Omental fat pad (tissue), 4 donors: ENCODE results near the gene TCF4. TPM values are rescaled to one million over a fixed set of nuclear protein-coding genes. Genes with fewer than 3 reads are reported as not detected.

Experiments
- ATAC-seq: fragments of 150-250 bp; one replicate; pipeline ENCODE4 v1.9.1; 2016; ENCODE audit warnings: mild to moderate bottlenecking, moderate library complexity; ENCODE audit not compliant: low FRiP score
- DNase-seq: peaks from one replicate; pipeline ENCODE4 v3.0.0-alpha.2; 2019; ENCODE audit warnings: low spot score
- total RNA-seq, 4 donors: library from RNA; depleted of rRNA; stranded (reverse); fragments of >200 nt; gene quantifications; one replicate each; pipeline ENCODE4 v1.1.0, GENCODE V29; 2016
- TF ChIP-seq, protein P1 (sequence below), 3 donors: fragments of 450-650 bp; IDR thresholded peaks; one replicate each; pipeline ENCODE4 v1.5.1; 2016 to 2017; ENCODE audit warnings: antibody characterized with exemption in 3 of 3, mild to moderate bottlenecking in 3 of 3, moderate library complexity in 2 of 3

The TCF4 gene
- total RNA-seq, 4 donors from 2014 or later: 113 to 381 (median 141) TPM

GRCh38 chr18:55603775-55604174 lies 15.8 kb upstream of the TCF4 start:
- TF ChIP-seq, protein P1, sequence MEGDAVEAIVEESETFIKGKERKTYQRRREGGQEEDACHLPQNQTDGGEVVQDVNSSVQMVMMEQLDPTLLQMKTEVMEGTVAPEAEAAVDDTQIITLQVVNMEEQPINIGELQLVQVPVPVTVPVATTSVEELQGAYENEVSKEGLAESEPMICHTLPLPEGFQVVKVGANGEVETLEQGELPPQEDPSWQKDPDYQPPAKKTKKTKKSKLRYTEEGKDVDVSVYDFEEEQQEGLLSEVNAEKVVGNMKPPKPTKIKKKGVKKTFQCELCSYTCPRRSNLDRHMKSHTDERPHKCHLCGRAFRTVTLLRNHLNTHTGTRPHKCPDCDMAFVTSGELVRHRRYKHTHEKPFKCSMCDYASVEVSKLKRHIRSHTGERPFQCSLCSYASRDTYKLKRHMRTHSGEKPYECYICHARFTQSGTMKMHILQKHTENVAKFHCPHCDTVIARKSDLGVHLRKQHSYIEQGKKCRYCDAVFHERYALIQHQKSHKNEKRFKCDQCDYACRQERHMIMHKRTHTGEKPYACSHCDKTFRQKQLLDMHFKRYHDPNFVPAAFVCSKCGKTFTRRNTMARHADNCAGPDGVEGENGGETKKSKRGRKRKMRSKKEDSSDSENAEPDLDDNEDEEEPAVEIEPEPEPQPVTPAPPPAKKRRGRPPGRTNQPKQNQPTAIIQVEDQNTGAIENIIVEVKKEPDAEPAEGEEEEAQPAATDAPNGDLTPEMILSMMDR (IDR thresholded peaks at IDR 0.05): no peak
- ATAC-seq: no peak

DNA sequence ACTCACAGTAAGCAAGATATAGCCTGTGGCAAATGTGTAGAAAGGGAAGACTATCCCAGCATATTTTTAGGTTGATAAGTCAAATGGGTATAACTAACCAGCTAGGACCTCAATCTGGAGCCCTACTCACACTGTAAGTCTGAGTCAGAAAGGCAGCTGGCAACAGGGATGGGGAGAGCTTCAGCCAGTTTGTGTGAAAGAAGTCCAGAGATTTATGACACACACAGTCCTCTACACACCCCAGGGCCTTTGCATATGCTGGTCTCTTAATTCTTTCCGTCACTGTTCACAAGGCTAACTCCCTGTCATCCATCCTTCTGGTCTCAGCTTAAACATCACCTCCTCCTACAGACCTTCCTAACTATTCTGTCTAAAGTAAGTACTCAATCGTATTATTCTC lies 5.9 kb upstream of the TCF4 start:
- DNase-seq (no peak), ATAC-seq (no peak)
- TF ChIP-seq, protein P1 (IDR thresholded peaks at IDR 0.05): no peak

More at GRCh38 chr18:55603775-55604174, 15.8 kb upstream of the TCF4 start:
- DNase-seq: no peak

GRCh38 chr18:55592572-55592971 lies 4.6 kb upstream of the TCF4 start:
- TF ChIP-seq, protein P1 (IDR thresholded peaks at IDR 0.05): no peak
- ATAC-seq: no peak
- DNase-seq: no peak

DNA sequence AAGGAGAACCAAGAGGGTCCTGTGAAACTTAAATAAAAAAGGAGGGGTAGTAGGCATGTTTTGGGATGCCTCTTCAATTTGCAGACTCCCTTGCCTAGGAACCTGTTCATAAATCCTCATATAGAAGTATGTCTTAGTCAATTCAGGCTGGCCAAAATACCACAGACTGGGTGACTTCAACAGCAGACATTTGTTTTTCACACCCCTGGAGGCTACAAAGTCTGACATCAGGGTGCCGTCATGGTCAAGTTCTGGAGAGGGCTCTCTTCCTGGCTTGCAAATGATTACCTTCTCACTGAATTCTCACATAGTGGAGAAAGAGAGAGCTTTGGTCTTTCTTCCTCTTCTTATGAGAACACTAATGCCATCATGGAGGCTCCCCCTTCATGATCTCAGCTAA lies 4.1 kb upstream of the TCF4 start:
- ATAC-seq: no peak
- no peak for DNase-seq
- TF ChIP-seq, protein P1 (IDR thresholded peaks at IDR 0.05): no peak

DNA sequence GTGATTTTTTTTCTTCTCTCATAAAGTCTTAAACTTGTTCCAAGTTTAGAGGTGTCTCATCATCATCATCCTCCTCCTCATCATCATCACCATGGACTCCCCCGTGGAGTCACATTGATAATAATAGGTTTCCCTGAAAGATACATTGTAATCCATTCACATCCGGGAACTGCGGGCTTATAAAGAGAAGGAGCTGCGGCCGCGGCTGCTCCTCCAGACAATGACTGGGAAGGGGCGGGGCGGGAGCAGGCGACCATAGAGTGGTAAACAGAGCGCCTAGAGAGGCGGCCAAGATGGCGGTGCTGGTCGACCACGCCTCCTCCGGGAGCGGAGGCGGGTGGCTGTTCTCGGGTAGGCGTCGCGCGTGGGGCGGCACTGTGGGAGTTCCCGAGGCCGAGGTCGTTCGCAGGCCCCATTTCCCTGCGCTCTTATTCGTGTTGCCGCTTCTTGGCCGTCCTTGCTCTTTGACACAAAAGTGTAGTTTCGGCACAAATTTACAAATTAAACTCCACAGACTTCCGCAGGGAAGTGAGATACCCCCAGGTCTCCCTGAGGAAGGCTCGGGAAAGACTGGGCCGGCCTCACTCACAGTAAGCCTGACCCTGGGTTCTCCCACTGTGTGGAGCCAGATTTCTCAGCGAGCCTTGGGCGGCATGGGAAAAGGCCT lies 1.8 kb upstream of the TCF4 start:
- ATAC-seq (peak; percentile 95), DNase-seq (peak; percentile 84)
- TF ChIP-seq, protein P1 (IDR thresholded peaks at IDR 0.05): no peak

GRCh38 chr18:55588870-55589595 lies 1.0 kb upstream of the TCF4 start:
- ATAC-seq (no peak), DNase-seq (no peak)
- TF ChIP-seq, protein P1 (IDR thresholded peaks at IDR 0.05): no peak
